ENCODE data around the gene OR4K1.

- no peak for TF ChIP-seq YY1 (IDR thresholded peaks at IDR 0.05; ENCODE audit: insufficient read depth, insufficient read length)
- no peak for TF ChIP-seq SUZ12 (IDR thresholded peaks at IDR 0.05; ENCODE audit: extremely low read depth, insufficient read depth, insufficient read length)
- no peak for TF ChIP-seq ZNF274 (IDR thresholded peaks at IDR 0.05; ENCODE audit: low read depth, low read length)
Measured at GRCh38 chr14:19900999-19901398, 29.7 kb upstream of the OR4K1 start.
